SK-N-MC (cell line): ENCODE measurements around the gene CHMP4B.

Experiments used
- EZH2 ChIP-seq: fragments of 200-600 bp; sonication (generic); IDR thresholded peaks from one replicate; pipeline ENCODE4 v1.6.1; 2017; ENCODE audit warnings: antibody characterized with exemption
- POLR2AphosphoS5 ChIP-seq: IDR thresholded peaks from 2 replicates; pipeline ENCODE4 v1.6.1; 2012; ENCODE audit warnings: mild to moderate bottlenecking, low read depth, low read length, borderline replicate concordance

DNA sequence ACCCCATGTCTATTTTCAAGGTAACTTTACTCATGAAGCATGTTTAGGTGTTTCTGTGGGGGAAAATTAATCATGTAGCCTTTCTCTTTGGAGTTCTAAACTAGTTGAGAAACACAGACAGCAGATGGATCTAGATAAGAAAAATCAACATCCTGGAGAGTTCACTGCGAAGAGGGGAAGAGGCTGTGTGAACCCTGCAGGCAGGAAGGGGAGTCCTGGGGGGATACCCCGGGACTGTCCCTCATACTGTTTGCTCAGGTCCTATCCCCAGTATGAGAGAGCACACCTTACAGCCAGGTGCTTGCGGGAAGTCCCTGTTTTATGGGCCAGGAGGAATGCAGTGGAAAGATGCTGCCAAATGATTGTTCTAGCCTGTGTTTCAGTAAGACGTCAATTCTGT lies 32.7 kb downstream of the CHMP4B start:
- TF ChIP-seq POLR2AphosphoS5 (no peak), EZH2 (no peak)
